Measurements from ENCODE around the gene MYL5.

DNA sequence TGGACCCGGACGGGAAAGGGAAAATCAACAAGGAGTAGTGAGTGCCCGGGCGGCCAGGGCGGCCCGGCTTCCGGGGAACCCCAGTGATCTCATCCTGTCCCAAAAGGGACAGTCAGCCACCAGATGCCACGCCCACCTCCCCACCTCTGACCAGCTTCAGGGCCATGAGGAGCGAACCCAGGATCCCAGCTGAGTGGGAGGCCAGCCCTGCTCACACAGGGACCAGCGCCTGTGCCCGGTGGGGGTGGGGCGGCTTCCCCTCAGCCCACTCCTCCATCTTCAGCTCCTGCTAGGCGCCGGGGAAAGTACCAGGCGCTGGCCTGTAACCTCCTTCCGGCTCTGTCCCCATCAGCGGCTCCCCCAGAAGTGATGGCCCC, 6.2 kb downstream of the MYL5 start:
- TF ChIP-seq CTCF (conservative IDR thresholded peaks at IDR 0.05; ENCODE audit: low read depth, low read length) (no peak), EZH2 (IDR thresholded peaks at IDR 0.05; ENCODE audit: borderline replicate concordance, low read depth, low read length, poor library complexity, severe bottlenecking) (no peak)

Data from A673 (cell line).